Glutamatergic neuron (in vitro differentiated cells): ENCODE data around the gene KIT. TPM values are rescaled to one million over a fixed set of nuclear protein-coding genes. Genes with fewer than 3 reads are reported as not detected.

Experiments used
- DNase-seq: peaks from one replicate; pipeline ENCODE4 v3.0.0; 2022
- H3K27ac Mint-ChIP-seq: one replicate; pipeline ENCODE4 v1.8.0; 2020; ENCODE audit warnings: mild to moderate bottlenecking, mixed read lengths, inconsistent platforms; ENCODE audit not compliant: unreplicated experiment
- H3K27me3 Mint-ChIP-seq: one replicate; pipeline ENCODE4 v1.8.0; 2020; ENCODE audit warnings: mild to moderate bottlenecking, moderate library complexity, mixed read lengths, inconsistent platforms; ENCODE audit not compliant: unreplicated experiment
- H3K36me3 Mint-ChIP-seq: one replicate; pipeline ENCODE4 v1.8.0; 2020; ENCODE audit warnings: mild to moderate bottlenecking, mixed read lengths, inconsistent platforms; ENCODE audit not compliant: unreplicated experiment
- H3K4me1 Mint-ChIP-seq: one replicate; pipeline ENCODE4 v1.8.0; 2020; ENCODE audit warnings: mild to moderate bottlenecking, low read depth, mixed read lengths, inconsistent platforms; ENCODE audit not compliant: unreplicated experiment
- H3K4me3 Mint-ChIP-seq: one replicate; pipeline ENCODE4 v1.8.0; 2020; ENCODE audit warnings: mild to moderate bottlenecking, mixed read lengths, inconsistent platforms; ENCODE audit not compliant: unreplicated experiment
- H3K9me3 Mint-ChIP-seq: one replicate; pipeline ENCODE4 v1.8.0; 2020; ENCODE audit warnings: mild to moderate bottlenecking, moderate library complexity, mixed read lengths, inconsistent platforms; ENCODE audit not compliant: unreplicated experiment
- CTCF ChIP-seq: fragments of 200-600 bp; sonication (generic); IDR thresholded peaks from one replicate; pipeline ENCODE4 v1.5.0; 2021; ENCODE audit not compliant: partially characterized antibody, unreplicated experiment
- total RNA-seq: library from RNA; stranded (reverse); fragmentation: NEBNext Ultra II Directional; extraction: Animal tissue kit (Norgen Biotek cat#: 25700); gene quantifications from one replicate; pipeline ENCODE4 v1.2.1, GENCODE V29; 2021; ENCODE audit not compliant: unreplicated experiment

The KIT gene
- total RNA-seq, 1 donor from 2014 or later = 3.0 TPM

- DNase-seq = no peak
- no peak overlapping the region for H3K4me3 Mint-ChIP-seq
- H3K9me3 Mint-ChIP-seq = peaks cover 6% of the 10 kb centered on the region
- H3K4me1 Mint-ChIP-seq = peaks cover 9% of the 10 kb centered on the region
- H3K27me3 Mint-ChIP-seq = peaks cover 9% of the 10 kb centered on the region
- no peak for TF ChIP-seq CTCF
- H3K36me3 Mint-ChIP-seq = no peaks in the 10 kb centered on the region
- no peak overlapping the region for H3K27ac Mint-ChIP-seq
Observed at GRCh38 chr4:54662901-54663585, 5.3 kb downstream of the KIT start.

- H3K4me1 Mint-ChIP-seq = peaks cover 6% of the 10 kb centered on the region
- H3K36me3 Mint-ChIP-seq = no peaks in the 10 kb centered on the region
- DNase-seq = no peak
- no peak overlapping the region for H3K27ac Mint-ChIP-seq
- peaks cover 6% of the 10 kb centered on the region for H3K9me3 Mint-ChIP-seq
- H3K4me3 Mint-ChIP-seq = no peak overlapping the region
- H3K27me3 Mint-ChIP-seq = peaks cover 9% of the 10 kb centered on the region
- no peak for TF ChIP-seq CTCF
Observed at GRCh38 chr4:54664400-54664799, 6.6 kb downstream of the KIT start.

- Mint-ChIP-seq H3K9me3 (peaks cover 3% of the 10 kb centered on the region), H3K27ac (no peak overlapping the region), H3K27me3 (peaks cover 4% of the 10 kb centered on the region), H3K4me3 (no peak overlapping the region), H3K36me3 (no peaks in the 10 kb centered on the region), H3K4me1 (no peaks in the 10 kb centered on the region)
- DNase-seq = no peak
- no peak for TF ChIP-seq CTCF
Observed at GRCh38 chr4:54668014-54668611, 10.4 kb downstream of the KIT start.

- H3K27ac Mint-ChIP-seq = no peak overlapping the region
- H3K4me3 Mint-ChIP-seq = no peak overlapping the region
- no peak for TF ChIP-seq CTCF
- H3K9me3 Mint-ChIP-seq = peaks cover 3% of the 10 kb centered on the region
- no peak for DNase-seq
- no peaks in the 10 kb centered on the region for H3K36me3 Mint-ChIP-seq
- no peaks in the 10 kb centered on the region for H3K4me1 Mint-ChIP-seq
- H3K27me3 Mint-ChIP-seq = peaks cover 4% of the 10 kb centered on the region
Observed at GRCh38 chr4:54669831-54670230, 12.1 kb downstream of the KIT start.

GRCh38 chr4:54675721-54676461 lies 18.1 kb downstream of the KIT start:
- H3K36me3 Mint-ChIP-seq = no peaks in the 10 kb centered on the region
- peaks cover 3% of the 10 kb centered on the region for H3K4me1 Mint-ChIP-seq
- TF ChIP-seq CTCF = no peak
- no peak overlapping the region for H3K27ac Mint-ChIP-seq
- no peak overlapping the region for H3K4me3 Mint-ChIP-seq
- no peak for DNase-seq
- no peaks in the 10 kb centered on the region for H3K27me3 Mint-ChIP-seq
- peaks cover 2% of the 10 kb centered on the region for H3K9me3 Mint-ChIP-seq
